Thyroid gland (tissue), 4 donors: ENCODE results near the gene FERMT3. TPM values are rescaled to one million over a fixed set of nuclear protein-coding genes. Genes with fewer than 3 reads are reported as not detected.
A peak's percentile ranks its signal among the peaks of the same experiment; 100 is the strongest.

ENCODE experiments used
- DNase-seq, 2 donors: peaks; one replicate each; pipeline ENCODE4 v3.0.0-alpha.2; 2019
- H3K27ac ChIP-seq, 3 donors: fragments of 200-600 bp; sonication (generic); 1 replicate in 2 of 3; 2 replicates in 1 of 3; pipeline ENCODE4 v1.5.1; 2016 to 2019; ENCODE audit warnings: mild to moderate bottlenecking in 1 of 3, moderate library complexity in 1 of 3
- H3K27me3 ChIP-seq: fragments of 200-600 bp; sonication (generic); one replicate; pipeline ENCODE4 v1.5.1; 2019
- H3K36me3 ChIP-seq, 2 donors: fragments of 200-600 bp; sonication (generic); one replicate each; pipeline ENCODE4 v1.5.1; 2016 to 2019
- H3K4me1 ChIP-seq, 2 donors: fragments of 200-600 bp; sonication (generic); one replicate each; pipeline ENCODE4 v1.5.1; 2017 to 2019
- H3K4me3 ChIP-seq, 3 donors: fragments of 200-600 bp; sonication (generic); replicated peaks in 1 of 3; 1 replicate in 2 of 3; 2 replicates in 1 of 3; pipeline ENCODE4 v1.5.1; 2016; ENCODE audit warnings: mild to moderate bottlenecking in 1 of 3
- H3K9me3 ChIP-seq: fragments of 200-600 bp; sonication (generic); one replicate; pipeline ENCODE4 v1.5.1; 2017
- CTCF ChIP-seq, 6 experiments: fragments of 200-600 bp in 3 of 6; fragments of 450-650 bp in 3 of 6; sonication (generic) in 3 of 6; IDR thresholded peaks; one replicate each; pipeline ENCODE4 v1.5.1; 2016 to 2019; ENCODE audit warnings: antibody characterized with exemption in 6 of 6, mild to moderate bottlenecking in 2 of 6, inconsistent platforms in 1 of 6, moderate library complexity in 1 of 6
- POLR2A ChIP-seq, 2 donors: fragments of 450-650 bp; IDR thresholded peaks; one replicate each; pipeline ENCODE4 v1.6.1; 2017; ENCODE audit warnings: antibody characterized with exemption in 2 of 2, mild to moderate bottlenecking in 2 of 2, moderate library complexity in 1 of 2
- WGBS, 2 donors: methylation state at CpG; one replicate each; pipeline ENCODE4 v1.1.5; 2017; 5-methylcytosine and 5-hydroxymethylcytosine counted together
- intact Hi-C: fragments of 100-400 bp; cut with DNase I; formaldehyde crosslinking; loops from one replicate; pipeline ENCODE4 v1.15.1; 2023
- total RNA-seq, 4 donors: library from RNA; depleted of rRNA; stranded (reverse); fragments of >200 nt; gene quantifications; one replicate each; pipeline ENCODE4 v1.2.3, GENCODE V29; 2016

FERMT3 gene
- total RNA-seq, 4 donors from 2014 or later = 7.6 to 13.9 (median 10.8) TPM

DNA sequence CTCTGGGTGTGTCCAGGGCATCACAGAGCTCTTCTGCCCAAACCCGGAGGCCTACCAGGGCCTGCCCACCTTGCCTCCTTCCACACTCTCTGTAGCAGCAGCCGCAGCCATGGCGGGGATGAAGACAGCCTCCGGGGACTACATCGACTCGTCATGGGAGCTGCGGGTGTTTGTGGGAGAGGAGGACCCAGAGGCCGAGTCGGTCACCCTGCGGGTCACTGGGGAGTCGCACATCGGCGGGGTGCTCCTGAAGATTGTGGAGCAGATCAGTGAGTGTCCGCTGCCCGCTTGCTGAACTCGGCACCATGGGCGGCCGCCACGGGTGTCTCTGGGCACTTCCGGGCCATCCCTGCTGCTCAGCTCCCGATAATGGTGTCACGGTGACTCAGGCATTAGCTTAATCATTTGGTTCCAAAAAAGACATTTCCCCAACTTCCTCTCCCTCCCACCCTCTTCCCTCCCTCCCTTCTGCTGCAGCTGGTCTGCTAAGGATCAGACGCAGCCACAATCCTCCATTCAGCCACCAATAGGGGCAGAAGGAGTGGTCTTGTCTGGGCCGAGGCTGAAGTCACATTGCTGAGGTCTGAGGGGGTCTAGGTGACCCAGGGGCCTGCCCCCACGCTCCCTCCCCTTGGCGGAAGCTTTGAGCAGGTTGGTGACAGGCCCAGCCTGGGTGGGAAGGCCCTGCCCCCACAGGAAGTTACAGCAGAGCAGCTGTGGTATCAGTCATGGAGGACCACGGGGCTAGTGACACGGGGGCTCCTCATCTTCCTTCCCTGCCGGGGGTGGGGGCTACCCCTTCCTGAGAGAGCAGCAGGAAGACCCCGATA lies 950 bp downstream of the FERMT3 start:
- 61 to 70% methylated on average over 13 to 17 of the region's 30 CpGs for WGBS, 2 donors
- peak overlapping the region; percentile 62 to 76 (median 70) for H3K27ac ChIP-seq
- DNase-seq = peak; percentile 27 to 42
- no peaks in the 10 kb centered on the region for H3K27me3 ChIP-seq
- peak overlapping the region in 1 of 3 donors; percentile 9 for H3K4me3 ChIP-seq
- H3K36me3 ChIP-seq = peaks cover 14 to 15% of the 10 kb centered on the region in 2 donors
- no peaks in the 10 kb centered on the region for H3K9me3 ChIP-seq
- peaks cover 9 to 26% of the 10 kb centered on the region in 2 donors for H3K4me1 ChIP-seq
- intact Hi-C loops = no loop called here
- TF ChIP-seq POLR2A (IDR thresholded peaks at IDR 0.05) = no peak
- no peak for TF ChIP-seq CTCF (IDR thresholded peaks at IDR 0.05)

DNA sequence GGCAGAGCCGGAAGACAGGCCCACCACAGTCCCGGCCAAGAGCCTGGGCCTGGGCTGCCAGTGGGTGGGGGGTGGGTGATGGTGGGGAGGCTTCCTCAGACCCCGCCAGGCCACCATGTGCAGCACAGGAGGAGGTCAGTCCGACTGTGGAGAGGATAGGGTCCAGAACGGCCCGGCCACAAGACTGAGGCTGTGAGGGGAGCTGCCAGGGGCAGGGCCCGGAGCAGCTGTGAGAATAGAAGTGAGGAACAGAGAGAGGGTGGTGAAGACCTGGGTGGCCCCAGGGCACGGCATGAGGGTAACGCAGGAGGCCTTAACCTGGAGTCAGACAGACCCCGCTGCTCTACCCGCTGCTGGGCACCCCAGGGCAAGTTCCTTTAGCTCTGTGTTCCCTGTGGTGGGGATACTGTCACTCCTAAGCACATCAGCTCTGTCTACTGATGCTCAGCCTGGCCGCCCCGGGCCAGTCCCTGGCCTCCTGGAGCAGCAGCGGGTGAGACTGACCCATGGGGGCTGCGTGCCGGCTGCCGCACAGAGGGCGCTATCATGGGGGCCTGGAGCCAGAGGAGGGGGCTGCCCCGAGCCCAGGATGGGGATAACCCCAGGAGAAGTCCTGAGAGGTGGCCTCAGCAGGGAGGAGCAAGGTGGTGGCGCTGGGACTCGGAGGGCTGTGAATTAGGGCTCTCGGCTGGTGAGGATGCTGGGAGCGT lies 1.7 kb downstream of the FERMT3 start:
- Histone ChIP-seq H3K4me3 (peak overlapping the region in 1 of 3 donors; percentile 9), H3K27me3 (no peaks in the 10 kb centered on the region), H3K9me3 (no peaks in the 10 kb centered on the region), H3K27ac (peak overlapping the region; percentile 62 to 76 (median 70)), H3K4me1 (peaks cover 9 to 26% of the 10 kb centered on the region in 2 donors), H3K36me3 (peaks cover 6 to 7% of the 10 kb centered on the region in 2 donors)
- WGBS, 2 donors = 75 to 90% methylated on average over 20 of the region's 23 CpGs
- intact Hi-C loops = no loop called here
- TF ChIP-seq POLR2A (IDR thresholded peaks at IDR 0.05) (no peak), CTCF (IDR thresholded peaks at IDR 0.05) (no peak)
- no peak for DNase-seq

- H3K9me3 ChIP-seq = no peaks in the 10 kb centered on the region
- no peak for DNase-seq
- H3K27ac ChIP-seq = no peak overlapping the region
- H3K27me3 ChIP-seq = no peaks in the 10 kb centered on the region
- intact Hi-C loops = no loop called here
- no peak overlapping the region for H3K4me3 ChIP-seq
- no peaks in the 10 kb centered on the region for H3K36me3 ChIP-seq
- WGBS, 2 donors = 81 to 86% methylated on average over 18 of the region's 18 CpGs
- TF ChIP-seq CTCF (IDR thresholded peaks at IDR 0.05) = no peak
- no peak for TF ChIP-seq POLR2A (IDR thresholded peaks at IDR 0.05)
- H3K4me1 ChIP-seq = peaks cover 9 to 26% of the 10 kb centered on the region in 2 donors
Measured at GRCh38 chr11:64208796-64209562, 2.5 kb downstream of the FERMT3 start.

GRCh38 chr11:64209563-64209843 lies 3.0 kb downstream of the FERMT3 start:
- no peak for TF ChIP-seq POLR2A (IDR thresholded peaks at IDR 0.05)
- TF ChIP-seq CTCF (IDR thresholded peaks at IDR 0.05) = no peak
- no peak overlapping the region for H3K27ac ChIP-seq
- no peak overlapping the region for H3K4me3 ChIP-seq
- intact Hi-C loops = no loop called here
- WGBS, 2 donors = 86 to 92% methylated on average over 8 of the region's 8 CpGs
- no peak for DNase-seq
- no peaks in the 10 kb centered on the region for H3K27me3 ChIP-seq
- no peaks in the 10 kb centered on the region for H3K36me3 ChIP-seq
- H3K9me3 ChIP-seq = no peaks in the 10 kb centered on the region
- H3K4me1 ChIP-seq = peaks cover 4 to 21% of the 10 kb centered on the region in 2 donors
